Measurements from ENCODE around the gene SPINT2.
A peak's percentile ranks its signal among the peaks of the same experiment; 100 is the strongest.

SPINT2 gene

GRCh38 chr19:38288123-38288855 lies 23.9 kb downstream of the SPINT2 start:
- no peak for DNase-seq (ENCODE audit: low read depth)
- no peak overlapping the region for H3K4me3 ChIP-seq (ENCODE audit: low read depth, low read length)

DNA sequence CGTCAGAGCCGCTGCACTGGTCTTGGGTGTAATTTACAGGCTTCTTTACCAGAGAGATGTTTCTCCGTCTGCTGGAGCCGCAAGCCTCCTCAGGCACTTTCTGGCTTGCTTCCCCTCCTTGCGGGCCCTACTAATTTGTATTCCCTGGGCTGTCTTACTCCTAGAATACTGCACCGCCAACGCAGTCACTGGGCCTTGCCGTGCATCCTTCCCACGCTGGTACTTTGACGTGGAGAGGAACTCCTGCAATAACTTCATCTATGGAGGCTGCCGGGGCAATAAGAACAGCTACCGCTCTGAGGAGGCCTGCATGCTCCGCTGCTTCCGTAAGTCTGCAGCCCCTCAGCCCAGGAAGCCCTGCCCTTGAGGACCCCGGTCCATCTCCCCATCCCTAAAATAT lies 25.6 kb downstream of the SPINT2 start:
- no peak for DNase-seq (ENCODE audit: low read depth)
- no peak overlapping the region for H3K4me3 ChIP-seq (ENCODE audit: low read depth, low read length)

DNA sequence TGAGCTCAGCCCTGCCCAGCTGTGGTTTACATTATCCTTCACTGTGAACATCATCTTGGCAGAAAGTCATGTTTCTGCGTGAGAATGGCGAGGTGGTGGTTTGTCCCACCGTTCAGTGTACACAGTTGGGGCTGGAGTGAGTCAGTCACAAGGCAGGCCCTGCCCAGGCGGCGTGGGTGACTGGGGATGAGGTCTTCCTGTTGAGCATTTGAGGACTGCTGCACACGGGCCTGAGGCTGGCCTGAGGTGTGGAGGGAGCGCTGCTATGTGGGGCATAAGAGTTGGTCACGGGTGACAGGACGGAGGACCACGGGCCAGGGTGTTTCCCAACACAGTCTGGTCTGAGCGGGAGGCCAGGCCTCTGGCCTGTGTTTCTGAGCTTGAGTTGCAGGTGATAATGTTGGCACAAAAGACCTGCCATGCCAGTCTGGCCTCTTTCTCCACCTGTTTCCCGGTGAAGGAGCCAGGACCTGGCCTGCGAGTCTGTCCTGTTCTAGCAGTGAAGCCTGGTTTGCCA lies 26.3 kb downstream of the SPINT2 start:
- peak; percentile 82 for DNase-seq (ENCODE audit: low read depth)
- H3K4me3 ChIP-seq (ENCODE audit: low read depth, low read length): no peak overlapping the region

GRCh38 chr19:38291855-38292254 lies 27.5 kb downstream of the SPINT2 start:
- DNase-seq (ENCODE audit: low read depth): no peak
- H3K4me3 ChIP-seq (ENCODE audit: low read depth, low read length): no peak overlapping the region

DNA sequence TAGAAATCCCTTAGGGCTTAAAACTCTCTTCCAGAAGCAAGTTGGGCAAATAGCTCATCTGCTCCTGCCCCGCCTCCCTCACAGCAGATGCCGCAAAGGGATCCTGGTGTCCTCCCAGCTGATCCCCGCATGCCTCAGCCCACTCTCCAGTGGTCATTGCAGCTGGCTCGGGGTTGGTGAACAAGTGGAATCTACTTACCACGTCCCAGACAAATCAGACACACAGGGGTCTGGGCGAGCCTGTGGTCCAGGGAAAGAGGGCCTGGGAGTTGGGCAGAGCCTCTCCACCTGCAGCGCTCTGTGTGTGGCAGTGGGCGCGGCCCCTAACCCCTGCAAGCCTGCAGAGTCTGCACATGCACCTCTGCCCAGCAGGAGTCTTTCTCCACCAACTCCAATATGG lies 28.9 kb downstream of the SPINT2 start:
- no peak overlapping the region for H3K4me3 ChIP-seq (ENCODE audit: low read depth, low read length)
- DNase-seq (ENCODE audit: low read depth): no peak

DNA sequence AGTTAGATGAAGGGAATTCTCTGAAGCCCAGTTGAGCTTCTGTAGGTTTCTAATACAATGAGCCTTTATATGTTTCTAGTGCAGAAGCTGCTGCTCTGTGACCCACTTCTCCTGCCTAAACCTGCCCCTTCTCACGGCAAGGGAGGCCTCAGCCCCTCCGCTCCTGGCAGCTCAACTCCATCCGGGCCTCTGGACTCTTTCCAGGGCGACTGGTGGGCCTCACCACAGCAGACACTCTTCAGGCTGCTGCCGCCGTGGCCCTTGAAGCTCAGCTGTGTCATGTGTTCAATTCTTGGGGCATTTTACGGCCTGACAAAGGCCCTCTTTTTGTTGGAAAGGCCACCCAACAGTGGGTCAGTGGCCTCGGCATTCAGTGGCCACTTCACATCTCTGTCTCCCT lies 29.7 kb downstream of the SPINT2 start:
- DNase-seq (ENCODE audit: low read depth): no peak
- no peak overlapping the region for H3K4me3 ChIP-seq (ENCODE audit: low read depth, low read length)

GRCh38 chr19:38298821-38299680 lies 34.7 kb downstream of the SPINT2 start:
- no peak overlapping the region for H3K4me3 ChIP-seq (ENCODE audit: low read depth, low read length)
- DNase-seq (ENCODE audit: low read depth): no peak

DNA sequence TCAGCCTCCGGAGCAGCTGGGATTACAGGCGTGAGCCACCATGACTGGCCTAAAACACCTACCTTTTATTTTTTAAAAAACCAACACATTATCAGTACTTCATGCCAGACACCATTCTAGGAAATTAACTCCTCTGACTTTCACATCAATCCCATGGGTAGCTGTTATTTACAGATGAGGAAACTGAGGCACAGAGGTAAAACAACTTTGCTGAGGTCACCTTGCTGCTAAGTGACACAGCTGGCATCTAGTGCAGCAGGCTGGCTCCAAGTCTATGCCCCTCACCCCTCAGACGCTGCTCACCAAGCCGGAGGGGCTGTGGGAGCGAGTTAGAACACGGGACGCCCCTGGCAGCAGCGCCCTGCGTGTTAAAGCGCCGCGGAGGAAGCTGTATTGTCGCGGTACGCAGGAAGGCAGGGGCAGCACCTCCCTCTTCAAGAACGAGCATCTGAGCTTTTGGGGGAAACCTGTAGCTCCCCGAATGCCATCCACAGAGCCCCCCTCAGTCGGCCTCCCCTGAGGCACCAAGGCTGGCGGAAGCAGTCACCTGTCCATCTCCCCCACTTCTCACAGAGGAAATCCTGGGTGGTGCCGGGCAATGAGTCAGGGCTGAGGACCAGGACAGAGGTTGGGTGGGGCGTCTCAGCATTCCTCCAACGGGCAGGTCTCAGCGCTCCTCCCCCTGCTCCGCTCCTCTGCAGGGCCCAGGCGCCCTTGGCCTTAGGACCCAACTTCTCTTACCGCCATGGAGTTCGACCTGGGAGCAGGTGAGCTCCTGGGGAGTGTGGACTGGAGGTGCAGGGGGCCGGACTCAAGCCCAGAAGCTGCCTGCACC lies 39.4 kb downstream of the SPINT2 start, which contains the start of gene C19orf33:
C19orf33 (plus strand) TSS at position 735 of the 835 bp plus-strand sequence; CDS start at position 746, 11 bp downstream.
- DNase-seq (ENCODE audit: low read depth): no peak
- H3K4me3 ChIP-seq (ENCODE audit: low read depth, low read length): no peak within 1 kb of the TSS

DNA sequence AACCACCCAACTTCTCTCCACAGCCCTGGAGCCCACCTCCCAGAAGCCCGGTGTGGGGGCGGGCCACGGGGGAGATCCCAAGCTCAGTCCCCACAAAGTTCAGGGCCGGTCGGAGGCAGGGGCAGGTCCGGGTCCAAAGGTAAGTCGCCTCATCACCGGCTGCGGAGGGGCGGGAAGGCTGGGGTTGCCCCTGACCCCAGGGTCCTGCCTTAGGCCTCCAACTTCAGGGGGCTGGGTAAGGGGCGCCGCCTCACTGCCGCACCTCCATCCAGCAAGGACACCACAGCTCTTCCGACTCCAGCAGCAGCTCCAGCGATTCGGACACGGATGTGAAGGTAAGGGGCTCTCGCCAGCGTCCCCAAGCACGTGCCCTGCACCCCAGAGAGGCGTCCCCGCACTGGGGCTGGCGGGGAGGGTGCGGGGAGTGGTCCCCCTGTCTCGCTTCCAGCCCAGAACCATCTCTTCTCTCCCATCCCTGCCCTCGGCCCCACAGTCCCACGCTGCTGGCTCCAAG lies 40.0 kb downstream of the SPINT2 start:
- H3K4me3 ChIP-seq (ENCODE audit: low read depth, low read length): no peak overlapping the region
- no peak for DNase-seq (ENCODE audit: low read depth)

GRCh38 chr19:38304866-38305429 lies 40.6 kb downstream of the SPINT2 start:
- no peak overlapping the region for H3K4me3 ChIP-seq (ENCODE audit: low read depth, low read length)
- DNase-seq (ENCODE audit: low read depth): no peak

DNA sequence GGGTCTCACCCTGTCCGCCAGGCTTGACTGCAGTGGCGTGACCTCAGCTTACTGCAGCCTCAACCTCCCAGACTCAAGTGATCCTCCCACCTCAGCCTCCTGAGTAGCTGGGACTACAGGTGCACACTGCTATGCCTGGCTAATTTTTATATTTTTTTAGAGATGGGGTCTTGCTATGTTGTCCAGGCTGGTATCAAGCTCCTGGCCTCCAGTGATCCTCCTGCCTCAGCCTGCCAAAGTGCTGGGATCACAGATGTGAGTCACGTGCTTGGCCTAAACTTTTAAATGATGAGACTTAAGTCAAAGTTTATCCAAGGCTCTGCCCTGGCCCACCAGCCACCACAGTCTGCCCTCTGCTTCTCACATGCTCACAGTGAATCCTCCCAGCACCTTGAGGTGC lies 41.9 kb downstream of the SPINT2 start:
- no peak for DNase-seq (ENCODE audit: low read depth)
- H3K4me3 ChIP-seq (ENCODE audit: low read depth, low read length): no peak overlapping the region

- no peak overlapping the region for H3K4me3 ChIP-seq (ENCODE audit: low read depth, low read length)
- no peak for DNase-seq (ENCODE audit: low read depth)
Observed at GRCh38 chr19:38307076-38307475, 42.7 kb downstream of the SPINT2 start.

GRCh38 chr19:38307597-38307996 lies 43.2 kb downstream of the SPINT2 start:
- no peak overlapping the region for H3K4me3 ChIP-seq (ENCODE audit: low read depth, low read length)
- DNase-seq (ENCODE audit: low read depth): no peak

GRCh38 chr19:38308006-38308766 lies 43.8 kb downstream of the SPINT2 start:
- DNase-seq (ENCODE audit: low read depth): no peak
- no peak overlapping the region for H3K4me3 ChIP-seq (ENCODE audit: low read depth, low read length)

GRCh38 chr19:38308926-38309614 lies 44.7 kb downstream of the SPINT2 start:
- H3K4me3 ChIP-seq (ENCODE audit: low read depth, low read length): no peak overlapping the region
- DNase-seq (ENCODE audit: low read depth): no peak

- H3K4me3 ChIP-seq (ENCODE audit: low read depth, low read length): no peak overlapping the region
- DNase-seq (ENCODE audit: low read depth): no peak
Observed at GRCh38 chr19:38309615-38310278, 45.4 kb downstream of the SPINT2 start.

GRCh38 chr19:38310279-38310670 lies 45.9 kb downstream of the SPINT2 start:
- DNase-seq (ENCODE audit: low read depth): no peak
- H3K4me3 ChIP-seq (ENCODE audit: low read depth, low read length): no peak overlapping the region

All from skeletal muscle cell (primary cell).